Activated T-cell treated with anti-CD3 and anti-CD28 coated beads, Interleukin-2, amount 50 U/mL, for 72 hours (primary cell): ENCODE data around the gene CDK17. TPM values are rescaled to one million over a fixed set of nuclear protein-coding genes. Genes with fewer than 3 reads are reported as not detected.
"Not testable (repeated sequence)": the region's sequence is repeated elsewhere in the genome, so short reads cannot be mapped to it uniquely, and the experiment has no call there.

Experiments used
- ATAC-seq, 2 donors: fragments of 150-1000 bp; cut with Tn5 transposase; replicated peaks in 1 of 2; 2 replicates each; pipeline ENCODE4 v1.10.0; 2021; ENCODE audit warnings: moderate library complexity in 2 of 2, mild to moderate bottlenecking in 1 of 2
- DNase-seq, 2 donors: peaks; one replicate each; pipeline ENCODE4 v3.0.0; 2021 to 2022; ENCODE audit warnings: mixed read lengths in 1 of 2
- H3K27ac Mint-ChIP-seq: one replicate; pipeline ENCODE4 v1.8.0; 2022; ENCODE audit warnings: mild to moderate bottlenecking, moderate library complexity, mixed read lengths
- H3K27me3 Mint-ChIP-seq: one replicate; pipeline ENCODE4 v1.8.0; 2022; ENCODE audit warnings: low read depth, mixed read lengths
- H3K36me3 Mint-ChIP-seq, 2 donors: one replicate each; pipeline ENCODE4 v1.8.0; 2022; ENCODE audit warnings: mixed read lengths in 2 of 2, mild to moderate bottlenecking in 1 of 2; ENCODE audit not compliant: insufficient read depth in 2 of 2
- H3K4me1 Mint-ChIP-seq: one replicate; pipeline ENCODE4 v1.8.0; 2022; ENCODE audit warnings: low read depth, mixed read lengths
- H3K4me3 Mint-ChIP-seq, 2 donors: one replicate each; pipeline ENCODE4 v1.8.0; 2022; ENCODE audit warnings: mild to moderate bottlenecking in 2 of 2, mixed read lengths in 2 of 2, moderate library complexity in 2 of 2
- H3K9me3 Mint-ChIP-seq, 2 donors: one replicate each; pipeline ENCODE4 v1.8.0; 2022; ENCODE audit warnings: mixed read lengths in 2 of 2
- total RNA-seq, 2 donors: library from RNA; stranded (reverse); gene quantifications; one replicate each; pipeline ENCODE4 v1.2.3, GENCODE V29; 2022

The CDK17 gene
- 10 to 100 TPM; 54.4 to 61.9 TPM for total RNA-seq

DNA sequence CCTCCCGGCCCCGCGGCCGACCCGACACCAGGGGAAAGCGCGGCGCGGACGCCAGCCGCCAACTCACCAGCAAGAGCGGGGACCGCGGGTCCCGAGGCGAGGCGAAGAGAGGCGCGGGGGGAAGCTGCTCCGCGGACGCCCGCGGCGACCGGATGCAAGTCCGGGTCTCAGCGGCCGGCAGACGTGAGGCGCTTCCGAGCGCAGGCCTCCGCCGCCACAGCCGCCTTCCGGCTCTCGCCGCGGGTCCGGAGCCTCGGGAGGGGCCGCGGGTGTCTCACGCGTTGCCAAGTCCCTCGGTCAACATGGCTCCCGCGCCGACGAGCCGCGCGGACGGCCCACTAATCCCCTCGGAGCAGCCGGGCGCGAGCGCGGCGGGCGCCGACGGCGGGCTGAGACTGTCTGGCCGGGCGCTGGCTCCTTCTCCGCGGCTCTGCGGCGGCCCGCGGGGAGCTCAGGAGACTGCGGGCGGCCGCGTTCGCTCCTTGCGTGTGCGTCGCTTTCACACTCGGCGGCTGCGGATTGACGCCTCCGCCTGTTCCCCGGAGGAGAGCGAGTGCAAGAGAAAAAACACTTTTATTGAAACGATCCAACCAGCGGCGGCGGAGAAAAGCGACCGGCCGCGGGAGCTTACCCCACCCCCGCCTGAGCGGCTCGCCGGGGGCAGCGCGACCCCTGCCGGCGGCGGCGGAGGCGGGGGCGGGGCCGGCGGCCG lies at the start of gene CDK17:
TSS of gene CDK17 (minus strand) at position 521 of the 712 bp plus-strand sequence. CDS start 65,603 bp downstream, outside the sequence.
- ATAC-seq (peak; percentile 70 to 74), DNase-seq (peak; percentile 87 to 91)
- H3K9me3 Mint-ChIP-seq: no peaks in the 10 kb centered on the region
- peak within 1 kb of the TSS; percentile 92 to 99 for H3K4me3 Mint-ChIP-seq
- H3K36me3 Mint-ChIP-seq: peaks cover 0 to 3% of the 10 kb centered on the region in 2 donors
- H3K4me1 Mint-ChIP-seq: peaks cover 47% of the 10 kb centered on the region
- H3K27me3 Mint-ChIP-seq: no peaks in the 10 kb centered on the region
- peak within 1 kb of the TSS; percentile 97 for H3K27ac Mint-ChIP-seq

DNA sequence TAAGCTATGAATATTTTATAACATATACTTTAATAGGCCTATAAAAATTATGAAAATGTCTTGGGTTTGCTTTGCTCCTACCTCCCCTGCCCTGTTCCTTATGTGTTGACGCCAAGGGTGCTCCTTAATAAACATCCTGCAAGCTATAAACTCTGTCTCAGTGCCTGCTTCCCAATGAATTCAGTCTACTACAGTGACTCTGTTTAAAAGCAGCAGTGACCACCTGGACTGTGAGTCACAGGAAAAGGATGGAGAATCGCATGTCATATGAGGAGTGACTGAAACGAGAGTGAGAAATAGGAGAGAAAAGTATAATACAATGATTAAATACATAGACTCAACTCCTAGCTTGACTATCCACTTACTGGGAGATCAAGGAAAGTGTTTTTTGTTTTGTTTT lies 48.1 kb upstream of the CDK17 start:
- peak overlapping the region; percentile 13 for H3K27ac Mint-ChIP-seq

DNA sequence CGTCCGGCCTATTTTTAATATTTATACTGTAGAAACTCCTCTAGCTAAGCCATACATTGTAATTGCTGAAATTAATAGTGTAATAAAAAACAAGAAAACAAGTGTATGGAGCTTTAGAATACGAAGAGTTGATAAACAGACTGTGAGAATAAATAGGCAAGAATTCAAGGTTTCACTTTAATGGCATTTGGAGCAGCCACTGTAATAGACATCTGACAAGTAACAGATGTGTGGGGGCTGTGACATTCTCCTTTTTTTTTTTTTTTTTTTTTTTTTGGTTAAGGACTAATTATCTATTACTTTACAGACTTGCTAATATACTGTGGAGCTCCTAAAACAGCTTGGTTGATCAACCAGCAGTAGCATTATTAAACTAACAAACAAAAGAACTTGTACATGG lies 47.0 kb upstream of the CDK17 start:
- no peak overlapping the region for H3K4me3 Mint-ChIP-seq
- DNase-seq (no peak), ATAC-seq (no peak)
- H3K27me3 Mint-ChIP-seq: no peaks in the 10 kb centered on the region
- peaks cover 58% of the 10 kb centered on the region for H3K4me1 Mint-ChIP-seq
- no peak overlapping the region for H3K27ac Mint-ChIP-seq
- peaks cover 0 to 2% of the 10 kb centered on the region in 2 donors for H3K9me3 Mint-ChIP-seq
- H3K36me3 Mint-ChIP-seq: no peaks in the 10 kb centered on the region

More for the DNA sequence above, 48.1 kb upstream of the CDK17 start:
- H3K9me3 Mint-ChIP-seq: peaks cover 0 to 2% of the 10 kb centered on the region in 2 donors
- no peaks in the 10 kb centered on the region for H3K36me3 Mint-ChIP-seq
- H3K4me3 Mint-ChIP-seq: no peak overlapping the region
- no peak for ATAC-seq
- no peak for DNase-seq
- peaks cover 49% of the 10 kb centered on the region for H3K4me1 Mint-ChIP-seq
- no peaks in the 10 kb centered on the region for H3K27me3 Mint-ChIP-seq

DNA sequence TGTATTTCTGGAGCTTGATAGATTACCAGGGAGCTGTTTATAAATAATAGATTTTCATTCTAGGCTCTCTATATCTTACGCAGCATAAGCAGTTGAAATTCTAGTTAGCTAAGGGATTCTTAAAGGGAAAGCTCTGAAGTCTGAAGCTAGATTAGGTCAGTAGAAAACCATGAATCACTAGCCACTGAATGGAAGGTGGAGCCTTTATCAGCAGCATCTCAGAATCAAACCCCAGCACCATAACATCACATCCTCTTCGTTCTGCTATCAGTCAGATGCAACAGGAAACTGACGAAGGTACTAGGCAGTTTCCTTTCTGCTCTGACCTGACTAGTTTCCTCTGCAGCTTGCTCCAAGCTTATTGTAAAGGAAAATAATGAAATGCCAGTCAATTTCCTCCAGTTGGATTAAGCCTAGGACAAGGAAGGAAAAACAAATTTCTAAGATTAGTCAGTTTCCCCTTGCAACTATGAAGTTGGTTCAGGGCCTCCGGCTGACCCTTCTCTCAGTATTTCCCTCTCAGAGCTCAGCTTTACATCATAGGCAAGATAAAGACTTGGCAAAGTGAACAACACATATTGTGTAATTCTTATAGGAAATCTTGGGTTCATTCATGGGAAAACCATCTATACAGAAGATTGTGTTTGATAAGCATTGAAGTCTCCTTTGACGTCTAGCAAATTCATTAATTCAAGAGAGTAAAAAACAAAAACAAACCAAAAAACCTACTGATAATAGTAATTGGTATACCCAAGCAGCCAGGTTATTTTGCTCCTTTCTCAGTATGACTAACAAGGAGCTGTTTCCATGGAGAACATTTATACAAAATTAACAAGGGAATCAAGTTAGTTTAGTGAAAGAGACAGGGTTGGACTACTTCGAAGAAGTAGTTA lies 45.7 kb upstream of the CDK17 start:
- peak; percentile 63 to 64 for DNase-seq
- Mint-ChIP-seq H3K27me3 (no peaks in the 10 kb centered on the region), H3K36me3 (peaks cover 0 to 1% of the 10 kb centered on the region in 2 donors), H3K4me3 (peak overlapping the region; percentile 67 to 92), H3K9me3 (peaks cover 0 to 2% of the 10 kb centered on the region in 2 donors), H3K27ac (peak overlapping the region; percentile 100), H3K4me1 (peaks cover 61% of the 10 kb centered on the region)
- ATAC-seq: peak; percentile 99

DNA sequence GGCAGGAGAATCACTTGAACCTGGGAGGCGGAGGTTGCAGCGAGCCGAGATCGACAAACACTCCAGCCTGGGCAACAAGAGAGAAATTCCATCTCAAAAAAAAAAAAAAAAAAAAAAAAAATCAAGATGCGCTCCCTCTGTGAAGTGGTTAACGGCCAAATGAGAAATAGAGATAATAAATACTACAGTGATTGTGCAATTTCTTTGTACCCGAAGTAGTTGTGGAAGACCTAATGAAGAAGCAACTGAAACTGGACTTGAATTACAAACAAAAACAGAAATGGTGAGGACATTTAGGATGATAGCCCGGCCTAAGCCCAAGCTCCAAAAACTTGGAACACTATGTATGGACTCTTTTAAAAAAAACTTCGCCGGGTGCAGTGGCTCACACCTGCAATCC lies 44.2 kb upstream of the CDK17 start:
- peak overlapping the region in 1 of 2 donors; percentile 66 for H3K4me3 Mint-ChIP-seq
- no peak overlapping the region for H3K27ac Mint-ChIP-seq
- H3K4me1 Mint-ChIP-seq: peaks cover 55% of the 10 kb centered on the region
- H3K36me3 Mint-ChIP-seq: peaks cover 0 to 1% of the 10 kb centered on the region in 2 donors
- no peak for DNase-seq
- no peaks in the 10 kb centered on the region for H3K27me3 Mint-ChIP-seq
- H3K9me3 Mint-ChIP-seq: peaks cover 0 to 3% of the 10 kb centered on the region in 2 donors
- ATAC-seq: no peak

DNA sequence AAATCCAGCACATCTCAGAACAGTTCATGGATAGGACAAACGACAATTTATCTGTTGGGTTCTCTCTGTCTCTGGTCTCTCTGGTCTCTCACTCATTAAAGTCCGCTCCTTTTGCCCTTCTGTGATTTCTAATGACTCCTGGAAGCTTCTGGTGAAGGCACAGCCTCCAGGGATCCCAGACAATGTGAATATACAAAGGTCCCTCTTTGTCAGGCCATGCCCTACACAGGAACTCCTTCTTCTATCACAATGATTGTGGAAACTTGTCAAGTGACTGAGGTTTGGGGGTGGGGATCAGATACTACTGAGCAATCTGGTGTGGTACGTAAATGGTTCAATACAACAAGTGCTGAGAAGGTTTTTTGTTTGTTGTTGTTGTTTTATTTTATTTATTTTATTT lies 42.7 kb upstream of the CDK17 start:
- Mint-ChIP-seq H3K4me1 (peaks cover 60% of the 10 kb centered on the region), H3K27me3 (no peaks in the 10 kb centered on the region), H3K36me3 (peaks cover 0 to 1% of the 10 kb centered on the region in 2 donors), H3K9me3 (peaks cover 0 to 3% of the 10 kb centered on the region in 2 donors), H3K4me3 (no peak overlapping the region), H3K27ac (no peak overlapping the region)
- no peak for DNase-seq
- ATAC-seq: no peak

DNA sequence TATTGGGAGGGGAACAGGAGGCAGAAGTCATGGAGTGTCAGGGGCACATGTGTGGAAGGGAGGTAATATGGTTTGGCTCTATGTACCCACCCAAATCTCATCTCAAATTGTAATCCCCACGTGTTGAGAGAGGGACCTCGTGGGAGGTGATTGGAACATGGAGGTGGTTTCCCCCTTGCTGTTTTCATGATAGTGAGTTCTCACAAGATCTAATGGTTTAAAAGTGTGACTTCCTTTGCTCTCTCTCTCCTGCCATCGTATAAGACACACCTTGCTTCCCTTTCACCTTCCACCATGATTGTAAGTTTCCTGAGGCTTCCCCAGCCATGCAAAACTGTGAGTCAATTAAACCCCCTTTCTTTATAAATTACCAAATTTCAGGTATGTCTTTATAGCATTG lies 41.6 kb upstream of the CDK17 start:
- DNase-seq: no peak
- Mint-ChIP-seq H3K4me1 (peaks cover 66% of the 10 kb centered on the region), H3K9me3 (peaks cover 0 to 3% of the 10 kb centered on the region in 2 donors), H3K36me3 (peaks cover 0 to 1% of the 10 kb centered on the region in 2 donors), H3K4me3 (peak overlapping the region in 1 of 2 donors; percentile 32), H3K27me3 (no peaks in the 10 kb centered on the region), H3K27ac (peak overlapping the region; percentile 55)
- ATAC-seq: no peak

DNA sequence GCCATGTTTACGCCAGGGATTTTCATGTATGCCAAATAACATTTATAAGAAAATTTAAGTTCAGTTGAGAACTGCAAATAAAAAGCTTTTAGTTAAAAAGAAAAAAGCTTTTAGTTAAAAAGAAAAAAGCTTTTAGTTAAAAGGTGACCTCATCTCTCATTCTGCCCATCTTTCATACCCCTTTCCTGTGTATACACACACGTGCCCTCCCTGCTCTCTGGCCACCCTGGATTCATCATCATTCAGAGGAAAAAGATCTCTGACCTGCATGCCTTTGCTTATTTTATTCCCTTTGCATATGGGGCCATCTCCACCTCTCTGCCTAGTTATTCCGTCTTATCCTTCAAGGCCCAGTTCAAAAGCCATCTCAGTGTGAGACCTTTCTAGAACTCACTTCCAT lies 38.1 kb upstream of the CDK17 start:
- H3K27ac Mint-ChIP-seq: no peak overlapping the region
- H3K4me1 Mint-ChIP-seq: peaks cover 59% of the 10 kb centered on the region
- no peaks in the 10 kb centered on the region for H3K27me3 Mint-ChIP-seq
- H3K4me3 Mint-ChIP-seq: no peak overlapping the region
- peaks cover 3 to 4% of the 10 kb centered on the region in 2 donors for H3K36me3 Mint-ChIP-seq
- ATAC-seq (no peak), DNase-seq (no peak)
- peaks cover 0 to 8% of the 10 kb centered on the region in 2 donors for H3K9me3 Mint-ChIP-seq

DNA sequence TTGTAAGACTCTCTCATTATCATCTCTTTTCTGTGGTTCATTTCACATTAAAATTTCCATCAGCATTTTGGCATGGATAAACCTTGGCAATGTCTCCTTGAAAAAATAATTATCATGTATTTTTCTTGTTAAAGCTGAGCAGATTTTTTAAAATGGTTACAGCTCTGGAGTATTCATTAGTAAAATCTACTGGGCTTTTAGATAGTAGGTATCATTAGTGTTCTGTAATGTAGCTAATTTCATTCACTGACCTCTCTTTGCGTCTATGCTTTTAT lies 36.9 kb upstream of the CDK17 start:
- ATAC-seq (no peak), DNase-seq (no peak)
- Mint-ChIP-seq H3K9me3 (peaks cover 0 to 8% of the 10 kb centered on the region in 2 donors), H3K4me1 (peaks cover 61% of the 10 kb centered on the region), H3K36me3 (peaks cover 3 to 4% of the 10 kb centered on the region in 2 donors), H3K27me3 (no peaks in the 10 kb centered on the region), H3K4me3 (no peak overlapping the region), H3K27ac (no peak overlapping the region)

DNA sequence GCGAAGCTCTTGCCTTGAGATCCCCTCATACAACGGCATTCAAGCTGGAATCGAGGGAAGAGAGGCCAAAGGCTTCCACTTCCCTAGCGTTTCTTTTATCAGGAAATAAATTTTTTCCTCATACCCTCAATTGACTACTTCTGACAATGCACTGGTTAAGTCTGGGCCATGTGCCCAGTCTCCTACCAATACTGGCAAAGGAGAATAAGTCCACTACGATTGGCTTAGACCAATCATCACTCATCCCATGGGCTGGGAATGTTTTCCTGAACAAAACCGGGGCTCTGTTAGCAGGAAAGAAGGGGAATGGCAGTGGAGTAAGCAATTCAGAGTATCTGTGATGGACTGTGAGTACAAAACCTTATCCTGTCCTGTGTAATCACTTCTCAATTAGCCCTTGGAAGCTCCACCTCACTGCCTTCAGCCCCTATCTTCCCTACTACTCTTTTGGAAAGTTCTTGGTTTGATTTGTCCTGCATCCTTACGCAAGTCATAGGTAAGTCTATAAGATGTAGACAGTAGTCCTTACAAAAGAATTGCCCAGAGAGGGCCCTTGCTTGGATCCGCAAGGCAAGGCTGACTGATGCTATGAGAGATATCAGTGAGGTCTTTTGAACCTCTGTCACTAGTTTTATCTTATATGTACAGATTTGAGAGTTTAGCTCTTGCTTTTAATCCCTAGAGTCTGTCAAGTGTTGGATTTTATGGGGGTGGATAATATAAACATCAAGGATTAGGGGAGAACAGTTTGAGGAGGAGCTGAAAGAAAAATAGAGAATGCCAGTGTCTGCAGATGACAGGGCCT lies 36.3 kb upstream of the CDK17 start:
- peaks cover 0 to 8% of the 10 kb centered on the region in 2 donors for H3K9me3 Mint-ChIP-seq
- H3K27me3 Mint-ChIP-seq: no peaks in the 10 kb centered on the region
- DNase-seq (no peak), ATAC-seq (no peak)
- no peak overlapping the region for H3K4me3 Mint-ChIP-seq
- H3K27ac Mint-ChIP-seq: no peak overlapping the region
- peaks cover 58% of the 10 kb centered on the region for H3K4me1 Mint-ChIP-seq
- peaks cover 3% of the 10 kb centered on the region in 2 donors for H3K36me3 Mint-ChIP-seq

DNA sequence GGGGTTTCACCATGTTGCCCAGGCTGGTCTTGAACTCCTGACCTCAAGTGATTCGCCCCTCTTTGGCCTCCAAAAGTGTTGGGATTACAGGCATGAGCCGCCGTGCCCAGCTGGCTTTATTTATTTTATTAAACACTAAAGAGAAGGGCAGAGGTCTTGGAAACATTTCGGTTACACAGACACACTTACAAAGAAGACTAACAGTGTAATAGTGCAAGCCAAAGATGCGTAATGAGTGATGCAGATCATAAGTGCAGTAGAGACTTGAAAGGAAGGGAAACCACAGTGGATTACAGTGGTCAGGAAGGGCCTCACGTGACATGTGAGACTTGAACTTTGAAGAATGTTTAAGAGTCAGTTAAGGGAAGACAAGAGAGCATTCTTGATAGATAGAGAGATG lies 33.9 kb upstream of the CDK17 start:
- H3K36me3 Mint-ChIP-seq: peaks cover 3% of the 10 kb centered on the region in 2 donors
- peaks cover 0 to 5% of the 10 kb centered on the region in 2 donors for H3K9me3 Mint-ChIP-seq
- H3K27me3 Mint-ChIP-seq: no peaks in the 10 kb centered on the region
- H3K4me1 Mint-ChIP-seq: peaks cover 69% of the 10 kb centered on the region
- peak; percentile 76 to 77 for DNase-seq
- ATAC-seq: peak; percentile 100
- H3K27ac Mint-ChIP-seq: peak overlapping the region; percentile 64
- H3K4me3 Mint-ChIP-seq: peak overlapping the region; percentile 28 to 49

DNA sequence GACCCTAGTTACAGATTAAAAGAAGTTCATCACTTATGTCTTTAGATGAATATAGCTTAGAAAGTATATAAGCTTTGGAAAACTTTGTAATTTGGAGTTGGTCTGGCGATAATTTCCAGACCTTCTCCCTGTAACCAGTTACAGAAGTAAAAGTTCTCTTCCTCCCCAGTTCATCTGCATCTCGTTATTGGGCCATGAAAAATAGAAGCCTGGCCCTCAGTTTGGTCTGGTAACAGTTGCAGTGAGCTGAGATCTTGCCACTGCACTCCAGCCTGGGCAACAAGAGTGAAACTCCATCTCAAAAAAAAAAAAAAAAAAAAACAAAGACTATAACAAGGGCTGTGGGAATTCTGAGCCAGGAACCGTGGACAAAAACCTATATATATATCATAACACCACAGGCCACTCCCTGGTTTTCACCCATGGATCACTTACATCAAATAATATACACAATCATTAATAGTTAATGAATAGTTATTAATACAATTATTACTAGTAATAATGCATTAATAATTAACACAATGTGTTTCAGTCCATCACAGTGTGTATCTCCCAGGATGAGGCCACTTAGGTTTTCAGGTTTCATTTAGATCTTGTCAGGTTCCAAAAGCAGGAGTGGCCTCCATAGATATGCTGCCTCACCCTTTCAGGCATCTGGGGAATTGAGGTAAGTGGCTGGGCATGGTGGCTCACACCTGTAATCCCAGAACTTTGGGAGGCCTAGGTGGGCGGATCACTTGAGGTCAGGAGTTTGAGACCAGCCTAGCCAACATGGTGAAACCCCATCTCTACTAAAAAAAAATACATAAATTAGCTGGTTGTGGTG lies 32.5 kb upstream of the CDK17 start:
- H3K27ac Mint-ChIP-seq, H3K4me3 Mint-ChIP-seq, H3K9me3 Mint-ChIP-seq, ATAC-seq, H3K36me3 Mint-ChIP-seq, DNase-seq, H3K27me3 Mint-ChIP-seq: not testable (repeated sequence)
- peaks cover 67% of the 10 kb centered on the region for H3K4me1 Mint-ChIP-seq
